T-helper 2 cell treated with Interferon-gamma antibody and Interleukin-4, amounts not matched to agents 100 ng/mL and 5 ng/mL, for 36 hours (primary cell): Measurements from ENCODE around the gene ARHGAP26. TPM values are rescaled to one million over a fixed set of nuclear protein-coding genes. Genes with fewer than 3 reads are reported as not detected.

Experiments
- intact Hi-C: fragments of 100-400 bp; cut with micrococcal nuclease; formaldehyde crosslinking; loops from one replicate; pipeline ENCODE4 v1.15.1; 2023
- total RNA-seq: library from RNA; stranded (reverse); gene quantifications from 2 replicates; pipeline ENCODE4 v1.2.3, GENCODE V29; 2022

ARHGAP26 gene
- total RNA-seq, 1 donor from 2014 or later: 24.7 TPM

DNA sequence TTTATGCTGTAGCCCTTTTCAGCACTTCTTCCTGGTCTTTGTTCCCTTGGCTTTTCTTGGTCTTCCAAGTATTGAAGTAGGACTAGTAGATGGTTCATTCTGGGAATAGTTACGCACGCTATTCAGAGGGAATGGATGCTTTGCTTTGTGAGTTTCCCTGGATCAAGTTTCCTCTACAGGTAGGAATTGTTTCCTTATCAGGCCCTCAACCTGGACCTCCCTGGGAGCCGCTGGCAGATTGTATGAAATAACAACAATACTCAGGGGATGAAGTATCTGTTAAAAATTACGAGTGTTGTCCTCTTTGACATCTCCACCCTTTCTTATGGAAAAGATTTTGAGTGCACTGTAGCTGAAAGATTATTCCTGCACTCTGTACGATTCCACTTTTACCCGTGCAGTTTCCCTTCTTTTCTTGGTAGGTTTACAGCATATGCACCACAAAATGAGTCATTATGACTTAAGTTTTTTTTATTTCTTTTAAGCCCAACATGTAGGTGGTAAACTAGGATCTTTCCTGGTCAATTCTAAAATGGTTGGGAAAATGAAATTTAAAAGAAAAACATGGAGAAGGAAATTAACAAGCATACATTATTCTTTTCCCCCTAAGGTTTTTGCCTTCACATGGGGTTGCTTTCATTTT, 57.9 kb downstream of the ARHGAP26 start:
- intact Hi-C loops: loop anchor here (2.0 kb wide), 2 partner anchors 39 to 57 kb away; partner anchors contain the start of gene ARHGAP26

GRCh38 chr5:142828797-142829535, 58.8 kb downstream of the ARHGAP26 start:
- intact Hi-C loops: no loop called here

GRCh38 chr5:142829801-142830220, 59.6 kb downstream of the ARHGAP26 start:
- intact Hi-C loops: no loop called here

GRCh38 chr5:142830241-142831008, 60.2 kb downstream of the ARHGAP26 start:
- intact Hi-C loops: no loop called here

DNA sequence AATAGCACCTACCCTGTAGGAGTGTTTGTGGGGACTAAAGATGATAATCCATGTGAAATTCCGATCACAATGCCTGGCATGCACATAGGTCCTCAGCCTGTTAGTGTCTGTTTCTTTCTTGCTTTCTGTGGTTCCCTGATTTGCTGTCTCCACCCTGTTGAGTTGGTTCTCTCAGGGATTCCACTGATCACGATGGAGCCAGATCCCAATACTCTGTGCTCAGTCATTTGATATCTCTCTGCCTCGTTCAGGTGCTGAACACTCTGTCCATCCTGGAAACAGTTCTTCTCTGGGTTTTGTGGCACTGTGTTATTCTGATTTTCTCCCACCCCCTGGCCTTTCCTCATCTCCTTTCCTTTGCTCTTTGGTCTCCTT, 60.8 kb downstream of the ARHGAP26 start:
- intact Hi-C loops: no loop called here

DNA sequence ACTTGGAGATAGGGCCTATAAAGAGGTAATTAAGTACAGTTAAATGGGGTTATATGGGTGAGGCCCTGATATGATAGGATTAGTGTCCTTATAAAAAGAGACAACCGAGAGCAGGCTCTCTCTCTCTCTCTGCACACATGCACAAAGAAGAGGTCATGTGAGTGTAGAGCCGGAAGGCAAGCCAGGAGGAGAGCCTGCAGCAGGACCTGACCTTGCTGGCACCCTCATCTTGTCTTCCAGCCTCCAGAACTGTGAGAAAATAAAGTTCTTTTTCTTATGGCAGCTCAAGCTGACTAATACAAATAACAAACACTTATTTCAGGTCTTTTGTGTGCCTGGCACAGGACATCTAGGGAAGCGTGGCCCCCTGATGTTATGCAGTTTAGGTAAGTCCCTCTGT, 62.1 kb downstream of the ARHGAP26 start:
- intact Hi-C loops: no loop called here

- intact Hi-C loops: no loop called here
Observed at GRCh38 chr5:142833517-142834449, 63.6 kb downstream of the ARHGAP26 start.

- intact Hi-C loops: no loop called here
Observed at GRCh38 chr5:142834504-142834903, 64.3 kb downstream of the ARHGAP26 start.

DNA sequence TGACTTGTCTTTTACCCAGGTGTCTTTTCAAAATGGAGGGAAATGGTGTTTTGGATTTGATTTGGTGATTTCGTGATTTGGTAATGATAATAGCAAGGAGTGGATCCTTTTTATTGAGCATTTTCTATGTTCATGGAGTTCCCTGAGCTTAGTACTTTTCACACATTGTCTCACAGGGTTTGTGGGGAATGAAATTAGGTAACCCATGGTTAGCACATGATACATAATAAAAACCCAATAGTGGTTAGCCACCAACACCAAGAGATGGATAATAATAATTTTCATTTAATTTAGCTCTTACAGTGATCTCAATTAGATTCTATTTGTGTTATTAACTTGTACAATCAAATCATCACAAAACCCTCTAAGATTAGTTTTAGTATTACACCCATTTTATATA, 65.4 kb downstream of the ARHGAP26 start:
- intact Hi-C loops: no loop called here

GRCh38 chr5:142836048-142836447, 65.9 kb downstream of the ARHGAP26 start:
- intact Hi-C loops: no loop called here

DNA sequence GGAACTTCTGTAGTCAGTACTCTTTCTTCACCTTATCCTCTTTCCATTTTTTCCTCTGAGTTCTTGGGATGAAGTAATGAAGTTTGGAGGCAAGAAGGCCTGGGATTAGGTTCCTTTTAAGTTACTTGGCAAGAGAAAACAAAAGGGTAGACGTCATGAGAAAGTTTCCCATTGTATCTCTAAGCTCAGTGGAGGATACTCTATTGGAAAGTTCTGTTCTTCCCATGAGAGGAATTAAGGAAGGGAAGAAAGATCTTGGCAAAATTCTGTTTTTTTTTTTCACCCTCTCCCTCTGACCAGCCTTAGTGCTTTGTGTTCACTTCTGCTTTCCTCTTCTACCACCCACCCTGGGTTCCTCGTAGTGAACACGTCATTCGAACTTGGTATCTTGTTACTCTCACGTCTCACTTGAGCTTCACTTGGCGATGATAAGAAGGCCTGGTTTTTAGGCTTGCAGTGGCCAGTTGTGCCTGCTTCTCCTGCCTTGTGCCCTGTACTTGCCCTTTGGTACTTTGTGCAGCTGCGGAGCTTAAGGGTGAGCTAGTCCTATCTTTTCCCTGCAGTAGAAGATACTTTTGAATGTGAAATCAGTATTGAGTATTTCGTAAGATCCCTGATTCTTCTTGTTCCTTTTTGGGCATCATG, 67.0 kb downstream of the ARHGAP26 start:
- intact Hi-C loops: no loop called here

DNA sequence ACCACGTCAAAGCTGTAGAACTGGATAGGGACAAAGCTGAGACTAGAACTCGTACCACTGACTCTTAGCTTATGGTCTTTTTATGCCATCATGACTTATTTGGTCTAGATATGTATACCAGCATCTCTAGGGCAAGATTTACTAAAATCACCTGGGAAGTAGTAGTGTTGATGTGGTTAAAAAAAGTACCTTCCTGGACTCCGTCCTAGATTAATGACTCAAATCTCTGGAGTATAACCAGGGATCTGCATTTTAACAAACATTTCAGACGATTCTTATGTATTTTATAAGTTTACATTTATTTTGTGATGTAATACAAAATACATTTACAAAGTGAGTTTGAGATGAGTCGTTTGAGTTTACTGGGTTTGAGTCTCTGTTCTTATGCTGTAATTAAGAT, 68.7 kb downstream of the ARHGAP26 start:
- intact Hi-C loops: no loop called here

GRCh38 chr5:142839711-142840346, 69.7 kb downstream of the ARHGAP26 start:
- intact Hi-C loops: no loop called here

DNA sequence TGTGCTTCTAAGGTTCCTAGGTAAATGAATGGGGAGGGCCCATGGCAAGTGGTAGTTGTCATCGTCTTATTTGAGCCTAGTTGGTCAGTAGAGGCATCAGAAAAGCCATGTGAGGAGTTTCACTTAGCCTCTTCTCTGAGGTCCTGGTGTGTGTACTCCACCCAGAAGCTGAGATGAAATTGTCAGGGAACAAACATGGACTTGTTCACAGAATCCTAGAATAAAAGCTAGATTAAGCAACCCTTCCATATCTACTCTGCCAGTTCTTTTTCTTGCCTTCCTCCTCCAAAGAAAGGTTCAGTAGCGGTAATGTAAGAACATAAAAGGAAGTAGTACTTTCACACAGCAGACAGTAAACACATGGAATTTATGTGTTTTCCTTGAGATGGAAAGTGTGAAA, 70.4 kb downstream of the ARHGAP26 start:
- intact Hi-C loops: no loop called here

DNA sequence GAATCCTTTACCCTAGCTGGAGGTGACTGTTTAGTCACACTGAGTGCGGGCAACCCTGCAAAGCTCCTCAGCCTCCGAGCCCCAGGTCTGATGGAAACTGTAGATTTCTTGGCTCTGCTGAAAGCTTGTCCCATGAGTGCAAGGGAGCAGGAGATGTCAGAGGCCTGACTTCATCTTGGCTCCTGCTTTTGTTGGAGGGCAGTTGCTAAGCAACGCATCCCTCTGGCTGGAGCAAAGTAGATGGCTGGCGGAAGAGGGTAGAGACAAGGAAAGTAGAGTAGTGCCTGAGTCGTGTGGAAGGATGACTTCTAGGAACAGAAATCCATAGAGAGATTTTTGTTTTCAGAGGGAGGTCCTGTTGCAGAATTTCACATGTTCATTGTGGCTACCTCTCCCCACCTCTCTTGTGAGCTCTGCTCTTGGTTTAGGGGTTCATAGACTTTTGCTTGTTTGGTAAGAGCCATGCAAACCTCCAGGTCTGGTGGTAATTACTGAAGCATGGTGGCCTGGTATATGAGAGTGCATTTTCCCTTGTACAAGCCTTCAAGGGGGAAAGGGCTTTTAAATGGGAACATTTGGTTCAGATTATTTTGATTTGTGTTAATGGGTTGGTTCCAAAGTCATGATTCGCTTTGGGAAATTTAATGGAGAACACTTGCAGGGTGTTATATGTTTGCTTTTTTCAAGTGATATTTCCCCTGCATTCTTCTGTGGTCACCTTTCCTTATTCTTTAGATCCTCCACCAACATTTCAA, 71.5 kb downstream of the ARHGAP26 start:
- intact Hi-C loops: no loop called here

GRCh38 chr5:142842994-142843905, 73.1 kb downstream of the ARHGAP26 start:
- intact Hi-C loops: no loop called here

DNA sequence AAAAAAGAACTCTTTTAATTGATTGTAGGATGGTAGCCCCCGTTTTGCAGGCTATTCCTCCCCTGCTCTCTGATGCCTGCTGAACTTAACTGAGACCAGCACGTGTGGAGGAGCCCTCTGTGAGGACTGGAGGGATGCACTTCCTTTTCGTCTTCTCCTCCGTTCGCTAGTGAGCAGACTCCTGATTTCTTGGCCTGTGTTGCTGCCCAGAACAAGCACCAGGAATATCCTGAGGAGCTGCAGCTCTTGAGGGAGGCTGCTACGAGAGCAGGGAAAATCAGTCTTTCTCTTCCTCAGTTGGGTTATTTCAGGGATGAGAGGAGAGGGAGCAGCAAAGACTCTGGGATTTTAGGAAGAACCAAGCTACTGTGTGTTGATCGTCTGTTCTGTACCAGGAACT, 74.7 kb downstream of the ARHGAP26 start:
- intact Hi-C loops: no loop called here

DNA sequence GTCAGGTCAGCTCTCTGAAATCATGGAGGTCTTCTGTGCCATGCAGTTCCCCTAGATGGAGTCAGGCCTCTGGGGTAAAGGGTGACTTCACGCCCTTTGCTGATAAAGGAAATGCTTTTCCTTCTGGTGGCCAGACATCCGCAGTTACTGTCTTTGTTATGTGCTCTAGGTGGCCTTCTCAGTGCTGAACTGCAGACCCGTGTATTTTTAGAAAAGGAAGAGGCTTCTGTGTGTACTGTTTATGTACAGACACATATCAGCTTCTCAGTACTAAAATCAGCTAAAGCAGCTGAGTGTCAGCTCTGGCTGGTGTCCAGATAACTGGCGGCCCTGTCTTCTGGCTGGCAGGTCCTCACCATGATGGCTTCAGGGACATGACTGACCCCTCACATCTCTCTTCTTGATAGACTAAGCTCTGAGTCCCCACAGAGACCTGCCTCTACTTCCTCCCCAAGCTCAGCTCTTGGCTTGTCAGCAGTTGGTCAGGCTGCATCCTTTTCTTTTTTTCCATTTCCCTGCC, 75.3 kb downstream of the ARHGAP26 start:
- intact Hi-C loops: no loop called here
